Lung (tissue), 16 donors: ENCODE data around the gene ING2. TPM values are rescaled to one million over a fixed set of nuclear protein-coding genes. Genes with fewer than 3 reads are reported as not detected.
"Not testable (repeated sequence)": the region's sequence is repeated elsewhere in the genome, so short reads cannot be mapped to it uniquely, and the experiment has no call there.

Source experiments
- ATAC-seq: fragments of 200-7000 bp; cut with Tn5 transposase; one replicate; pipeline ENCODE4 v1.9.1; 2020; ENCODE audit warnings: moderate number of reproducible peaks; ENCODE audit not compliant: insufficient read depth, low FRiP score
- DNase-seq, 3 donors: peaks; one replicate each; pipeline ENCODE4 v3.0.0-alpha.2; 2013 to 2017
- H3K27ac ChIP-seq, 2 donors: one replicate each; pipeline ENCODE4 v1.5.1; 2013; ENCODE audit warnings: mild to moderate bottlenecking in 2 of 2, moderate library complexity in 2 of 2, control low read depth in 1 of 2, inconsistent platforms in 1 of 2, low read depth in 1 of 2, low read length in 1 of 2
- H3K27me3 ChIP-seq, 3 donors: one replicate each; pipeline ENCODE4 v1.5.1; 2013; ENCODE audit warnings: low read length in 2 of 3; ENCODE audit not compliant: control insufficient read depth in 3 of 3, insufficient read depth in 3 of 3
- H3K36me3 ChIP-seq, 4 donors: one replicate each; pipeline ENCODE4 v1.5.1; 2013; ENCODE audit warnings: low read length in 4 of 4, mild to moderate bottlenecking in 1 of 4, moderate library complexity in 1 of 4; ENCODE audit not compliant: control insufficient read depth in 4 of 4, insufficient read depth in 4 of 4
- H3K4me1 ChIP-seq, 5 donors: one replicate each; pipeline ENCODE4 v1.5.1; 2013; ENCODE audit warnings: low read length in 5 of 5, mild to moderate bottlenecking in 2 of 5, moderate library complexity in 1 of 5; ENCODE audit not compliant: control insufficient read depth in 5 of 5, insufficient read depth in 5 of 5
- H3K4me3 ChIP-seq: one replicate; pipeline ENCODE4 v1.5.1; 2013; ENCODE audit warnings: mild to moderate bottlenecking, control low read depth, moderate library complexity
- H3K9ac ChIP-seq, 2 donors: one replicate each; pipeline ENCODE4 v1.5.1; 2013; ENCODE audit warnings: low read length in 2 of 2, control low read depth in 1 of 2; ENCODE audit not compliant: insufficient read depth in 1 of 2
- H3K9me3 ChIP-seq, 4 donors: one replicate each; pipeline ENCODE4 v1.5.1; 2013; ENCODE audit warnings: low read length in 3 of 4, mild to moderate bottlenecking in 1 of 4, moderate library complexity in 1 of 4; ENCODE audit not compliant: control insufficient read depth in 4 of 4, insufficient read depth in 3 of 4
- WGBS, 2 donors: extraction: QIAGEN DNeasy Blood & Tissue Kit; methylation state at CpG; one replicate each; pipeline ENCODE4 v1.1.7; 2013; 5-methylcytosine and 5-hydroxymethylcytosine counted together
- long read RNA-seq, 5 donors: transcript quantifications; one replicate each; lab custom pipeline, GENCODE V29; 2026
- polyA plus RNA-seq, 2 donors: library from polyadenylated mRNA; stranded (reverse); fragments of 200-250 nt; gene quantifications; one replicate each; pipeline ENCODE4 v1.2.1, GENCODE V29; 2013
- total RNA-seq, 2 donors: library from RNA; depleted of rRNA in 1 of 2; stranded (reverse); fragments of >200 nt in 1 of 2; gene quantifications; one replicate each; pipeline ENCODE4 v1.2.1, GENCODE V29; 2014 to 2021
- TF ChIP-seq, protein P1 (sequence below): IDR thresholded peaks from 2 replicates; pipeline ENCODE4 v1.5.1; 2012; ENCODE audit warnings: mild to moderate bottlenecking; ENCODE audit errors: control extremely low read depth, extremely low read depth
- donor health status: control.
- donor health status: control.
- donor health status: Bipolar disorder and iron deficiency.
- donor health status: healthy.
- donor health status: DM: yes; HTN: yes; CAD: no.

Gene ING2, protein sequence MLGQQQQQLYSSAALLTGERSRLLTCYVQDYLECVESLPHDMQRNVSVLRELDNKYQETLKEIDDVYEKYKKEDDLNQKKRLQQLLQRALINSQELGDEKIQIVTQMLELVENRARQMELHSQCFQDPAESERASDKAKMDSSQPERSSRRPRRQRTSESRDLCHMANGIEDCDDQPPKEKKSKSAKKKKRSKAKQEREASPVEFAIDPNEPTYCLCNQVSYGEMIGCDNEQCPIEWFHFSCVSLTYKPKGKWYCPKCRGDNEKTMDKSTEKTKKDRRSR
- 10 to 100 TPM; 10.4 to 21.9 TPM for total RNA-seq
- 1 to 10 TPM; 8.5 to 9.3 TPM for polyA plus RNA-seq
- long read RNA-seq, donor 1, transcript ING2-202 (2 exons, 599 nt) = minor isoform, 8 of 31 reads
- long read RNA-seq, donor 1, transcript ING2-201 (2 exons, 1,189 nt) = major isoform, 17 of 31 reads
- long read RNA-seq, donor 1, partial matches to known transcripts = 6 of 31 reads
- long read RNA-seq, donor 1, other reads (novel, unspliced or antisense) = 0 of 31 reads
- long read RNA-seq, donor 2, transcript ING2-201 (2 exons, 1,189 nt) = major isoform, 15 of 19 reads
- long read RNA-seq, donor 2, partial matches to known transcripts = 0 of 19 reads
- long read RNA-seq, donor 2, other reads (novel, unspliced or antisense) = 0 of 19 reads
- long read RNA-seq, donor 3, transcript ING2-201 (2 exons, 1,189 nt) = minor isoform, 6 of 21 reads
- long read RNA-seq, donor 3, transcript ING2-202 (2 exons, 599 nt) = major isoform, 10 of 21 reads
- long read RNA-seq, donor 3, partial matches to known transcripts = 5 of 21 reads
- long read RNA-seq, donor 3, other reads (novel, unspliced or antisense) = 0 of 21 reads
- long read RNA-seq, donor 4, transcript ING2-201 (2 exons, 1,189 nt) = major isoform, 11 of 15 reads
- long read RNA-seq, donor 4, partial matches to known transcripts = 0 of 15 reads
- long read RNA-seq, donor 4, other reads (novel, unspliced or antisense) = 0 of 15 reads
- long read RNA-seq, donor 5, transcript ING2-202 (2 exons, 599 nt) = minor isoform, 8 of 40 reads
- long read RNA-seq, donor 5, transcript ING2-201 (2 exons, 1,189 nt) = major isoform, 22 of 40 reads
- long read RNA-seq, donor 5, partial matches to known transcripts = 10 of 40 reads
- long read RNA-seq, donor 5, other reads (novel, unspliced or antisense) = 0 of 40 reads

DNA sequence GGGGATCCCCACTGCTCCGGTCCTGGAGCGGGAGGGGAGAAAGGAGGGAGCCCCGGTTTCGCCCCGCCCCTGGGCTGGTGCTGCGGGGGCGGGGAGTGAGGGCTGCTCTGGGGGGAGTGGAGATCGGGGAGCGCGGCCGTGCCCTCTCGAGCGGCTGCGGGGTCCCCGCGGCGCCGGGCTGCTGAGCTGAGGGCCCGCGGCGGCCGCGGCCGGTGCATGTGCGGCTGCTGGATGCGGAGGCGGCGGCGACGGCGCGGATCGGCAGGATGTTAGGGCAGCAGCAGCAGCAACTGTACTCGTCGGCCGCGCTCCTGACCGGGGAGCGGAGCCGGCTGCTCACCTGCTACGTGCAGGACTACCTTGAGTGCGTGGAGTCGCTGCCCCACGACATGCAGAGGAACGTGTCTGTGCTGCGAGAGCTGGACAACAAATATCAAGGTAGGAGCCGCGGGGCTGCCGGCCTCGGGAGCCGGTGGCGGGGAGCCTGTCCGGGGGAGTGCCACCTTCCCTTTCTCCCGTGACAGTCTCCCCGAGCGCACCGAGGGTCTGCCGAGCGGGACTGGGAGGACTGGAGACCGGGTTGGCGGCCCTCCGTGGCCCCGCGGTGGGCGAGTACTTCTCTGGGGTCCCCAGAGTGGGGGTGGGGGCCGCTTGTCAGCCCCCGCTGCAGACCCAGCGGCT lies at the start of gene ING2:
Gene ING2, plus strand, starts transcription at position 129 of the 681 bp plus-strand sequence. Its CDS starts 138 bp downstream, at position 267.
- peak within 1 kb of the TSS; percentile 86 to 91 for H3K9ac ChIP-seq
- peak within 1 kb of the TSS; percentile 86 for H3K4me3 ChIP-seq
- no peaks in the 10 kb centered on the region for H3K27me3 ChIP-seq
- peaks cover 0 to 40% (median 10%) of the 10 kb centered on the region in 5 donors for H3K4me1 ChIP-seq
- H3K36me3 ChIP-seq = no peaks in the 10 kb centered on the region
- TF ChIP-seq, protein P1, sequence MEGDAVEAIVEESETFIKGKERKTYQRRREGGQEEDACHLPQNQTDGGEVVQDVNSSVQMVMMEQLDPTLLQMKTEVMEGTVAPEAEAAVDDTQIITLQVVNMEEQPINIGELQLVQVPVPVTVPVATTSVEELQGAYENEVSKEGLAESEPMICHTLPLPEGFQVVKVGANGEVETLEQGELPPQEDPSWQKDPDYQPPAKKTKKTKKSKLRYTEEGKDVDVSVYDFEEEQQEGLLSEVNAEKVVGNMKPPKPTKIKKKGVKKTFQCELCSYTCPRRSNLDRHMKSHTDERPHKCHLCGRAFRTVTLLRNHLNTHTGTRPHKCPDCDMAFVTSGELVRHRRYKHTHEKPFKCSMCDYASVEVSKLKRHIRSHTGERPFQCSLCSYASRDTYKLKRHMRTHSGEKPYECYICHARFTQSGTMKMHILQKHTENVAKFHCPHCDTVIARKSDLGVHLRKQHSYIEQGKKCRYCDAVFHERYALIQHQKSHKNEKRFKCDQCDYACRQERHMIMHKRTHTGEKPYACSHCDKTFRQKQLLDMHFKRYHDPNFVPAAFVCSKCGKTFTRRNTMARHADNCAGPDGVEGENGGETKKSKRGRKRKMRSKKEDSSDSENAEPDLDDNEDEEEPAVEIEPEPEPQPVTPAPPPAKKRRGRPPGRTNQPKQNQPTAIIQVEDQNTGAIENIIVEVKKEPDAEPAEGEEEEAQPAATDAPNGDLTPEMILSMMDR = no peak
- peak in 1 of 3 donors; percentile 89 for DNase-seq
- WGBS, 2 donors = 0 to 1% methylated on average over 37 to 68 of the region's 68 CpGs
- H3K27ac ChIP-seq = peak within 1 kb of the TSS; percentile 97
- ATAC-seq = peak; percentile 76
- H3K9me3 ChIP-seq = no peaks in the 10 kb centered on the region

DNA sequence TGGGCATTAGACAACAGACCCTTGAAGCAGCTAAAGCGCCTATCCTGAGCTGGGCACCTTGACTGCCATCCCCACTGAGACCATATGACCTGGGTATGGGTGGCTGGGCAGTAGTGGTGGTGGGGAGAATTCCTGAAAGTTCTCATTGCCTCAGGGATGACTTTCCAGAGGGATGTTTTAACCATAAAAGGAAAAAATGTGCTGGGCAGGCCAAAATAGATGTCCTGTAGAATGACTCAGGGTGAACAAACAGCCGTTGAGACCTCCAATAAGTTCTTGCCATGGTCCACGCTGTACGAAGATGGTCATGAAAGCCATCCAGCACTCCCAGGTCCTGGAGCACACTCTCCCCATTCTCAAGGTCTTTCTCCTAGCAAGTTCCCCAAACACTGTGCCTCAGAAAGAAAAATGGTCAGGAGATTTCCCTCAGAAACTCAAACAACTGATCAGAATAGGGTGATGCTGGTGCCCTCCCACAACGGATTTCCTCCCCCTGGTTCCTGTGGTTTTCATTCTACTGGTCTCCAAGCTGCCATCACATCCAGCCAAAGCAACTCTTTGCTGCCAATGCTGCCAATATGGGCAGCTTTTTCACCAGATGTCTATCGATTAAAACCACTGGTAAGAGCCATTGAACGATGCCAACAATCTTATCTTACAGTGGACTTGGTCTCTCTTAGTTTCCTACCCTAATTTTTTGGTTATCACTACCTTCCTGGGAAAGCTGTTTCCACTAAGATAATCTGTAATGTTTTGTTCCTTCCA lies 49.2 kb upstream of the ING2 start:
- H3K4me3 ChIP-seq = no peak overlapping the region
- no peak for ATAC-seq
- no peak for DNase-seq
- TF ChIP-seq, protein P1 = no peak
- no peak overlapping the region for H3K27ac ChIP-seq
- H3K9ac ChIP-seq = no peak overlapping the region
- WGBS, 2 donors = 46 to 70% methylated on average over 7 of the region's 7 CpGs
- H3K4me1 ChIP-seq = no peaks in the 10 kb centered on the region
- H3K27me3 ChIP-seq = no peaks in the 10 kb centered on the region
- peaks cover 0 to 9% (median 5%) of the 10 kb centered on the region in 4 donors for H3K36me3 ChIP-seq
- H3K9me3 ChIP-seq = no peaks in the 10 kb centered on the region

DNA sequence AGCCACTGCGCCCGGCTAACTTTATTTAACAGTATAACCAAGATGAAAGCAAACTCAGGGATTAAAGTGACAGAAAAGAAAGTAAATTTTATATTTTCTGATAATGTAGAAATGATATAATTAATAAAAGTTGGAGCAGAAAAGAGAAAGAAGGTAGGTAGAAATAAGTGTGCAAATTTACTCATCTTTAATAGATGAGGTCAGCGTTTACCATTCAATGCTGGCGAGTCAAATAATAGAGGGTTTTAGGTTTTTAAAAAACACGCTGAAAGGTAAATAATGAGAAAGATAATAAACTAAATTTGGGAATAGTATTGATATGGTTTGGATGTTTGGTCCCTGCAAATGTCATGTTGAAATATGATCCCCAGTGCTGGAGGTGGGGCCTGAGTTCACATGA lies 46.9 kb upstream of the ING2 start:
- WGBS, 2 donors = 79 to 80% methylated on average over 5 of the region's 5 CpGs
- H3K4me3 ChIP-seq = no peak overlapping the region
- no peaks in the 10 kb centered on the region for H3K27me3 ChIP-seq
- no peaks in the 10 kb centered on the region for H3K4me1 ChIP-seq
- DNase-seq (no peak), ATAC-seq (no peak)
- H3K36me3 ChIP-seq = peaks cover 0 to 3% (median under 1%) of the 10 kb centered on the region in 4 donors
- no peaks in the 10 kb centered on the region for H3K9me3 ChIP-seq
- no peak overlapping the region for H3K9ac ChIP-seq
- H3K27ac ChIP-seq = no peak overlapping the region
- TF ChIP-seq, protein P1 = no peak

DNA sequence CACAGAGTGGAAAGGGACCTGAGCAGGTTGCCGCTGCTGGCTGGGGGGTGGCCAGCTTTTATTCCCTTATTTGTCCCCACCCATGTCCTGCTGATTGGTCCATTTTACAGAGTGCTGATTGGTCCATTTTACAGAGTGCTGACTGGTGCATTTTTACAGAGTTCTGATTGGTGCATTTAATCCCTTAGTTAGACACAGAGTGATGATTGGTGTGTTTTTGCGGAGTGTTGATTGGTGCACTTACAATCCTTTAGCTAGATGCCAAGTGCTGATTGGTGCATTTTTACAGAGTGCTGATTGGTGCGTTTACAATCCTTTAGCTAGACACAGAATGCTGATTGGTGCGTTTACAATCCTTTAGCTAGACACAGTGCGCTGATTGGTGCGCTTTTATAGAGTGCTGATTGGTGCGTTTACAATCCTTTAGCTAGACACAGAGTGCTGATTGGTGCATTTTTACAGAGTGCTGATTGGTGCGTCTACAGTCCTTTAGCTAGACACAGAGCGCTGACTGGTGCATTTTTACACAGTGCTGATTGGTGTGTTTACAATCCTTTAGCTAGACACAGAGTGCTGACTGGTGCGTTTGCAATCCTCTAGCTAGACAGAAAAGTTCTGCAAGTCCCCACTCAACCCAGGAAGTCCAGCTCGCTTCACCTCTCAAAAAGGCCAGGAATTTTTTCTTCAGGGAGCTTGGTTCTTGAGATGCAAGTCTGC lies 40.8 kb upstream of the ING2 start:
- not testable (repeated sequence) for DNase-seq

More for the DNA sequence above, 40.8 kb upstream of the ING2 start:
- H3K4me1 ChIP-seq, H3K27ac ChIP-seq, H3K36me3 ChIP-seq, H3K4me3 ChIP-seq, ATAC-seq, H3K9me3 ChIP-seq, H3K9ac ChIP-seq, H3K27me3 ChIP-seq: not testable (repeated sequence)
- WGBS, 2 donors = 58 to 81% methylated on average over 8 to 11 of the region's 11 CpGs
